ENCODE results near the gene ADAM11. TPM values are rescaled to one million over a fixed set of nuclear protein-coding genes. Genes with fewer than 3 reads are reported as not detected.
"Not testable (repeated sequence)": the region's sequence is repeated elsewhere in the genome, so short reads cannot be mapped to it uniquely, and the experiment has no call there.

ADAM11 gene
- total RNA-seq, 4 donors from 2014 or later = 1.5 to 2.5 (median 2.3) TPM; not detected in 1

DNA sequence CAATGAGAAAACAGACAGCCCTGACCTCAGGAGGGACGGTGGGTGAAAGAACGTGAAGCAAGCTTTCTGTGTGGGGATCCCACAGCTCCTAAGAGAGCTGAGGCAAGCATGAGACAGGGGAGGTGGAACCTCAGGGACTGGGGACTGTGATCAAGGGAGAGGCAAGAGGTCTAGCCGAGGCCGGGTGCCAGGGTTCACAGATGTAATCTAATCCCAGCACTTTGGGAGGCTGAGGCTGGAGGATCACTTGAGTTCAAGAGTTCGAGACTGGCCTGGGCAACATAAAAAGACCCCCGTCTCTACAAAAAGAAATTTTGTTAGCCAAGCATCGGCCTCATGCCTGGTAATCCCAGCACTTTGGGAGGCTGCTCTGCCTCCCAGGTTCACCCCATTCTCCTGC, 4.5 kb upstream of the ADAM11 start:
- WGBS, 2 donors = 80% methylated on average over 7 of the region's 7 CpGs
- no peak for TF ChIP-seq POLR2A (IDR thresholded peaks at IDR 0.05)
- no peak for TF ChIP-seq CTCF (IDR thresholded peaks at IDR 0.05)
- H3K4me3 ChIP-seq (ENCODE audit: low read depth, poor library complexity, severe bottlenecking) = no peak overlapping the region
- intact Hi-C loops (cut with DNase I; ENCODE audit: low total_unique reads) = no loop called here
- DNase-seq (ENCODE audit: low spot score in 2 of 2) = no peak

DNA sequence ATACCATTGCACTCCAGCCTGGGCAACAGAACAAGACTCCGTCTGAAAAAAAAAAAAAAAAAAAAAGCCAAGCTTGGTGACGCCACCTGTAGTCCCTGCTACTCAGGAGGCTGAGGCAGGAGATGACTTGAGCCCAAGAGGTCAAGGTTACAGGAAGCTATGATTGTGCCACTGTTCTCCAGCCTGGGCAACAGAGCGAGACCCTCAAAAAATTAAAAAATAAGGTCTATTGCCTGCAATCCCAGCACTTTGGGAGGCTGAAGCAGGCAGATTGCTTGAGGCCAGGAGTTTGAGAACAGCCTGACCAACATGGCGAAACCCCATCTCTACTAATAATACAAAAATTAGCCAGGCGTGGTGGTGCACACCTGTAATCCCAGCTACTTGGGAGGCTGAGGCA, 3.6 kb upstream of the ADAM11 start:
- intact Hi-C loops (cut with DNase I; ENCODE audit: low total_unique reads); DNase-seq (ENCODE audit: low spot score in 2 of 2); H3K4me3 ChIP-seq (ENCODE audit: low read depth, poor library complexity, severe bottlenecking): not testable (repeated sequence)
- WGBS, 2 donors = 84 to 97% methylated on average over 5 of the region's 5 CpGs

DNA sequence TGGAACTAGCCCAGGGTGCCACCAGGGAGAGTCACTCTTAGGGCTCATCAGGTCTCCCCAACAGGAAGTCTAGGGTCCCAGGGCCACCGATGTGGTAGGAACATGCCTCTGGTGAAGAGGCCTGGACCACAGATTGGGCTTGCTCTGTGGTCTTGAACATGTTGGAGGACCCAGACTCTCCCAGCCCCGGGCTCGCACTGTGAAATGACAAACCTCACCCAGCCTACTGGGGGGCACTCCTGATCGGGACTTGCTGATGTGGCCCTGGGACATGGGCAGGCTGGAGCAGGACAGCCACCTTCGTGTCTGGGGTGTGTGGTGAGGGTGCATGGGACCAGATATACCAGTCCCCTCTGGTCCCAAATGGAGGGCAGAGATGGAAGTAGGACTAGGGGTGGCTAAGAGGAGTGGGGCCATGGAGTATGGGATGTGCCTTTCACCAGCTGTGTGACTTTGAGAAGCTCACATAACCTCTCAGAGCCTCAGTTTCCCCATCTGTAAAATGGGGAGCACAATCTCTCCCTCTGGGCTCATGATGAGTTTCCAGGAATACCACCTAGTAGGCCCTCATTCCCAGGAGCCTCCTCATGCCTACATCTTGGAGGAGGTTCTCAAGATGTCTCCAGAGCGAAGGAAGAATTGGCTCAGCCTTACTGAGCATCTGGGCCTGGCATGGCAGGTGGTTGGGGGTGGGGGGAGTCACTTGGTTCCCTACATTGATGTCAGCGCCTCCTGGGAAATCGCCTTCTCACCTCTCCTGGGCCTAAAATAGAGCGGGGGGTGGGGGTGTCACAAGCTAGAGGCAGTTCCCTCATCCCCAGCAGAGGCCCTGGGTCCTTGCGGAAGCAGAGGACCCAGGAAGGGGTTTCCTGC, 1.5 kb upstream of the ADAM11 start:
- WGBS, 2 donors = 74% methylated on average over 10 of the region's 10 CpGs
- no peak for DNase-seq (ENCODE audit: low spot score in 2 of 2)
- H3K4me3 ChIP-seq (ENCODE audit: low read depth, poor library complexity, severe bottlenecking) = no peak overlapping the region
- intact Hi-C loops (cut with DNase I; ENCODE audit: low total_unique reads) = no loop called here
- TF ChIP-seq POLR2A (IDR thresholded peaks at IDR 0.05) (no peak), CTCF (IDR thresholded peaks at IDR 0.05) (no peak)

DNA sequence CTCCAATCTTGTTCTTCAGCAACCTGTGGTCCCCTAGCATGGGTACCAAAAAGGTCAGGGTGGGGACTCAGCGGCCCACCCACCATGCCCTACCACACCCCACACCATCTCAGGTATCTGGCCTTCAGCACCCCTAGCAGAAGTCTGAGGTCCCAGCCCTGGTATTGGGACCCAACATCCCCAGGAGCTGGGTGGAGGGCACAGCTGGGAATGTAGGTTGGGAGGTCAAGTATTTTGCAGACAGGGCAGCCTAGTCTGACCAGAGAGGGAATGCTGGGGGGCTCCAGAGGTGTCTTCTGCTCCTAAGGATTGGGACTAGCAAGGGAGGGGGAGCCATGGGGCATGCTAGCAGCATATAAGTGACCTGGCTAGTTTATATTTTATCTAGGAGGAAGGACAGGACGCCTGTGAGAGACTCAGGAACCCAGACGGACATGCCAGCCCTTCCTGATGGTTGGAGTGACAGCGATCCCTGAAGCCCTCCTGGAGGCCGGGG, 822 bp upstream of the ADAM11 start:
- H3K4me3 ChIP-seq (ENCODE audit: low read depth, poor library complexity, severe bottlenecking) = no peak overlapping the region
- intact Hi-C loops (cut with DNase I; ENCODE audit: low total_unique reads) = no loop called here
- TF ChIP-seq CTCF (IDR thresholded peaks at IDR 0.05) (no peak), POLR2A (IDR thresholded peaks at IDR 0.05) (no peak)
- 44 to 54% methylated on average over 5 of the region's 5 CpGs for WGBS, 2 donors
- DNase-seq (ENCODE audit: low spot score in 2 of 2) = no peak

DNA sequence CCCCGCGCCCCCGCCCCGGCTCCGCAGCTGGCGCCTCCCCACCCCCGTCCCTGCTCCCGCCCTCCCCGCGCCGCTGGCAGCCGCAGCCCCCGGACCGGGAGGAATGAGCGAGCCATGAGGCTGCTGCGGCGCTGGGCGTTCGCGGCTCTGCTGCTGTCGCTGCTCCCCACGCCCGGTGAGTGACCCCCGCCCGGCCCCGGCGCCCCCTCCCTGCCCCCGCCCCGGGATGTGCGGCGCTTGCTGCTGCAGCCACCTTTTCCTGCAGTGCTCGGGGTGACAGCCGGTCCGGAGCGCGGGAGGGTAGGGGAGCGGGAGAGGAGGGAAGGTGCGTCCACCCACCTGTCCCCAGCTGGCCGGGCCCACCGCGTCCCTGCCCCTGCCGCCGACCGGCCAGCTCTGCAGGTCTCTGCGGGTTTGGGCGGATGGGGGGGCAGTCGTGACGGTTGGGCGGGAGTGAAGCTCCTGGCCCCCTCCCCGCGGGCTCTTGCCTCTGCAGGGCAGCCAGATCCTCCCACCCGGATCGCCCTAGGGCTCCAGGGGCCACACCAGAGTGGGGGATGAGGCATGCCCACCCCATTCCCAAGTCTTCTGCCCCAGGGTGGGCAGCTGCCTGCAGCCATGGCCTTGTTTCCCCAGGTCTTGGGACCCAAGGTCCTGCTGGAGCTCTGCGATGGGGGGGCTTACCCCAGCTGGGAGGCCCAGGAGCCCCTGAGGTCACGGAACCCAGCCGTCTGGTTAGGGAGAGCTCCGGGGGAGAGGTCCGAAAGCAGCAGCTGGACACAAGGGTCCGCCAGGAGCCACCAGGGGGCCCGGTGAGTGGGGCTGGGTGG, 513 bp downstream of the ADAM11 start:
- intact Hi-C loops (cut with DNase I; ENCODE audit: low total_unique reads) = no loop called here
- 8 to 34% methylated on average over 6 to 34 of the region's 60 CpGs for WGBS, 2 donors
- H3K4me3 ChIP-seq (ENCODE audit: low read depth, poor library complexity, severe bottlenecking) = no peak overlapping the region
- no peak for TF ChIP-seq CTCF (IDR thresholded peaks at IDR 0.05)
- no peak for TF ChIP-seq POLR2A (IDR thresholded peaks at IDR 0.05)
- DNase-seq (ENCODE audit: low spot score in 2 of 2) = no peak

- intact Hi-C loops (cut with DNase I; ENCODE audit: low total_unique reads) = no loop called here
- WGBS, 2 donors = 60 to 81% methylated on average over 1 to 3 of the region's 3 CpGs
- no peak for DNase-seq (ENCODE audit: low spot score in 2 of 2)
- TF ChIP-seq POLR2A (IDR thresholded peaks at IDR 0.05) (no peak), CTCF (IDR thresholded peaks at IDR 0.05) (no peak)
- no peak overlapping the region for H3K4me3 ChIP-seq (ENCODE audit: low read depth, poor library complexity, severe bottlenecking)
Measured at GRCh38 chr17:44759916-44760243, 1.1 kb downstream of the ADAM11 start.
